SK-N-SH treated with all-trans-retinoic acid at 6 μM for 48 hours (cell line): Measurements from ENCODE around the gene CYP3A5.

Source experiments
- ARNTL ChIP-seq: fragments of 450-650 bp; formaldehyde crosslinking; IDR thresholded peaks from 2 replicates; pipeline ENCODE4 v1.5.0; 2020; ENCODE audit warnings: low read depth, mild to moderate bottlenecking, moderate library complexity, borderline replicate concordance
- BACH2 ChIP-seq: fragments of 250-450 bp; sonication (Bioruptor Pico); IDR thresholded peaks from 2 replicates; pipeline ENCODE4 v1.9.0; 2021; ENCODE audit warnings: mild to moderate bottlenecking, borderline replicate concordance
- CSRNP3 ChIP-seq: fragments of 250-450 bp; sonication (Bioruptor Pico); IDR thresholded peaks from 2 replicates; pipeline ENCODE4 v1.5.1; 2021; ENCODE audit warnings: mild to moderate bottlenecking, moderate library complexity
- ISL1 ChIP-seq: fragments of 250-450 bp; sonication (Bioruptor Pico); IDR thresholded peaks from 2 replicates; pipeline ENCODE4 v2.1.2; 2022; ENCODE audit warnings: mild to moderate bottlenecking, moderate library complexity
- RARB ChIP-seq: fragments of 250-450 bp; sonication (Bioruptor Pico); IDR thresholded peaks from 2 replicates; pipeline ENCODE4 v1.8.0; 2021; ENCODE audit warnings: mild to moderate bottlenecking, moderate library complexity
- ZFP3 ChIP-seq: fragments of 250-450 bp; sonication (Bioruptor Pico); IDR thresholded peaks from 2 replicates; pipeline ENCODE4 v1.5.0; 2020; ENCODE audit warnings: mild to moderate bottlenecking, moderate library complexity
- ZNF70 ChIP-seq: fragments of 450-650 bp; formaldehyde crosslinking; IDR thresholded peaks from 2 replicates; pipeline ENCODE4 v1.5.0; 2020; ENCODE audit warnings: mild to moderate bottlenecking, moderate library complexity
- TF ChIP-seq, protein P1 (sequence below): fragments of 250-450 bp; sonication (Bioruptor Pico); IDR thresholded peaks from 2 replicates; pipeline ENCODE4 v1.8.0; 2020; ENCODE audit warnings: mild to moderate bottlenecking, moderate library complexity, borderline replicate concordance
- TF ChIP-seq, protein P2 (sequence below): fragments of 250-450 bp; sonication (Bioruptor Pico); IDR thresholded peaks from 2 replicates; pipeline ENCODE4 v1.5.0; 2020; ENCODE audit warnings: mild to moderate bottlenecking, moderate library complexity
- TF ChIP-seq, protein P3 (sequence below): fragments of 250-450 bp; sonication (Bioruptor Pico); IDR thresholded peaks from 2 replicates; pipeline ENCODE4 v1.8.0; 2021; ENCODE audit warnings: low read depth, mild to moderate bottlenecking, moderate library complexity, borderline replicate concordance

GRCh38 chr7:99685129-99685758, 5.4 kb upstream of the CYP3A5 start:
- TF ChIP-seq BACH2: no peak
- TF ChIP-seq, protein P1, sequence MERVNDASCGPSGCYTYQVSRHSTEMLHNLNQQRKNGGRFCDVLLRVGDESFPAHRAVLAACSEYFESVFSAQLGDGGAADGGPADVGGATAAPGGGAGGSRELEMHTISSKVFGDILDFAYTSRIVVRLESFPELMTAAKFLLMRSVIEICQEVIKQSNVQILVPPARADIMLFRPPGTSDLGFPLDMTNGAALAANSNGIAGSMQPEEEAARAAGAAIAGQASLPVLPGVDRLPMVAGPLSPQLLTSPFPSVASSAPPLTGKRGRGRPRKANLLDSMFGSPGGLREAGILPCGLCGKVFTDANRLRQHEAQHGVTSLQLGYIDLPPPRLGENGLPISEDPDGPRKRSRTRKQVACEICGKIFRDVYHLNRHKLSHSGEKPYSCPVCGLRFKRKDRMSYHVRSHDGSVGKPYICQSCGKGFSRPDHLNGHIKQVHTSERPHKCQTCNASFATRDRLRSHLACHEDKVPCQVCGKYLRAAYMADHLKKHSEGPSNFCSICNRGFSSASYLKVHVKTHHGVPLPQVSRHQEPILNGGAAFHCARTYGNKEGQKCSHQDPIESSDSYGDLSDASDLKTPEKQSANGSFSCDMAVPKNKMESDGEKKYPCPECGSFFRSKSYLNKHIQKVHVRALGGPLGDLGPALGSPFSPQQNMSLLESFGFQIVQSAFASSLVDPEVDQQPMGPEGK (CRISPR knock-in tag): no peak
- TF ChIP-seq, protein P2, sequence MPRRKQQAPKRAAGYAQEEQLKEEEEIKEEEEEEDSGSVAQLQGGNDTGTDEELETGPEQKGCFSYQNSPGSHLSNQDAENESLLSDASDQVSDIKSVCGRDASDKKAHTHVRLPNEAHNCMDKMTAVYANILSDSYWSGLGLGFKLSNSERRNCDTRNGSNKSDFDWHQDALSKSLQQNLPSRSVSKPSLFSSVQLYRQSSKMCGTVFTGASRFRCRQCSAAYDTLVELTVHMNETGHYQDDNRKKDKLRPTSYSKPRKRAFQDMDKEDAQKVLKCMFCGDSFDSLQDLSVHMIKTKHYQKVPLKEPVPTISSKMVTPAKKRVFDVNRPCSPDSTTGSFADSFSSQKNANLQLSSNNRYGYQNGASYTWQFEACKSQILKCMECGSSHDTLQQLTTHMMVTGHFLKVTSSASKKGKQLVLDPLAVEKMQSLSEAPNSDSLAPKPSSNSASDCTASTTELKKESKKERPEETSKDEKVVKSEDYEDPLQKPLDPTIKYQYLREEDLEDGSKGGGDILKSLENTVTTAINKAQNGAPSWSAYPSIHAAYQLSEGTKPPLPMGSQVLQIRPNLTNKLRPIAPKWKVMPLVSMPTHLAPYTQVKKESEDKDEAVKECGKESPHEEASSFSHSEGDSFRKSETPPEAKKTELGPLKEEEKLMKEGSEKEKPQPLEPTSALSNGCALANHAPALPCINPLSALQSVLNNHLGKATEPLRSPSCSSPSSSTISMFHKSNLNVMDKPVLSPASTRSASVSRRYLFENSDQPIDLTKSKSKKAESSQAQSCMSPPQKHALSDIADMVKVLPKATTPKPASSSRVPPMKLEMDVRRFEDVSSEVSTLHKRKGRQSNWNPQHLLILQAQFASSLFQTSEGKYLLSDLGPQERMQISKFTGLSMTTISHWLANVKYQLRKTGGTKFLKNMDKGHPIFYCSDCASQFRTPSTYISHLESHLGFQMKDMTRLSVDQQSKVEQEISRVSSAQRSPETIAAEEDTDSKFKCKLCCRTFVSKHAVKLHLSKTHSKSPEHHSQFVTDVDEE (CRISPR knock-in tag): no peak
- TF ChIP-seq ISL1: no peak
- no peak for TF ChIP-seq ARNTL (CRISPR knock-in tag)
- TF ChIP-seq ZNF70: no peak
- TF ChIP-seq RARB (CRISPR knock-in tag): no peak
- TF ChIP-seq, protein P3, sequence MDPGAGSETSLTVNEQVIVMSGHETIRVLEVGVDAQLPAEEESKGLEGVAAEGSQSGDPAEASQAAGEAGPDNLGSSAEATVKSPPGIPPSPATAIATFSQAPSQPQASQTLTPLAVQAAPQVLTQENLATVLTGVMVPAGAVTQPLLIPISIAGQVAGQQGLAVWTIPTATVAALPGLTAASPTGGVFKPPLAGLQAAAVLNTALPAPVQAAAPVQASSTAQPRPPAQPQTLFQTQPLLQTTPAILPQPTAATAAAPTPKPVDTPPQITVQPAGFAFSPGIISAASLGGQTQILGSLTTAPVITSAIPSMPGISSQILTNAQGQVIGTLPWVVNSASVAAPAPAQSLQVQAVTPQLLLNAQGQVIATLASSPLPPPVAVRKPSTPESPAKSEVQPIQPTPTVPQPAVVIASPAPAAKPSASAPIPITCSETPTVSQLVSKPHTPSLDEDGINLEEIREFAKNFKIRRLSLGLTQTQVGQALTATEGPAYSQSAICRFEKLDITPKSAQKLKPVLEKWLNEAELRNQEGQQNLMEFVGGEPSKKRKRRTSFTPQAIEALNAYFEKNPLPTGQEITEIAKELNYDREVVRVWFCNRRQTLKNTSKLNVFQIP (CRISPR knock-in tag): no peak
- no peak for TF ChIP-seq CSRNP3 (CRISPR knock-in tag)
- TF ChIP-seq ZFP3 (CRISPR knock-in tag): no peak
